ENCODE measurements around the gene POU2F3.
A peak's percentile ranks its signal among the peaks of the same experiment; 100 is the strongest.

DNA sequence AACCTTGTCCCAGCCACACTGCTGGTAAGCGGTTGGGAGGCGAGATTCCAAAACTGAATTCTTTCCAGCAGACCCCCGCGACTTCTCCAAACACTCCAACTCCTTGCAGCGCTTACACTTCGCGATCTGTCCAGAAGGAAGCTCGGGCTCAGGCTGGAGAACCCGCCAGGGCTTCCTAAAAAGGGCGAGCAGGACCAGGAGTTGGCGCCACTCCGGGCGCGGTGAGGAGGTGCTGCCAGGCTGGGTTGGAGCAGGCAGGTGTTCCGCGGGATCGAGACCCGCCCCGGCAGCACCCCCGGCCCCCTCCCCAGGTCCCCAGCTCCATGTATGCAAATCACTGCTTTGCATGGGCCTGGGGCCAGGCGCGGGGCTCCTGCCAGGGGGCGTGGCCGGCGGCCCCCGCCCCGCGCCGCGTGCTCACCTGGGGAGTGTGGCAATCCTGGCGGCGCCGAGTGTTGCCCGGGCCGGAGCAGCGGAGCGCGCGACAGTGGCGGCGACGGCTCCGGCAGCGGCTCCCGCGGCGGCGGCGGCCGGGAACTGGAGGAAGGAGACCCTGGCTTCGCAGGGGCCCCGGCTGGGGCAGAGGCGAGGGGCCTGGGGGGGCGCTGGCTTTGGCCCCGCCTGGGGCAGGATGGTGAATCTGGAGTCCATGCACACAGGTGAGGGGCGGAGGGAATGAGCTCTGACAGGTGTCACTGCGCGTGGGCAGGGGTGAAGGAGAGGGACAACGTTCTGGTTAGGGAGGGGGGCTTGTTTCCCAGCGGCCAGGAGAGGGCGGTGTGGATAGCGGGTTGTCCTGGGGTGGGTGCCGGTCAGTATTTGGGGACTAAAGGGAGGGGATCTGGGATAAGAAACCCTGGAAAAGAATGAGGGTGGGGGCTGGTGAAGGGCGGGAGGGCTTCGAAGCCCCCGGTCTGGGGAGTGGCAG lies at the start of gene POU2F3:
- TF ChIP-seq EZH2 (IDR thresholded peaks at IDR 0.05; ENCODE audit: insufficient read depth, poor library complexity, severe bottlenecking) (peak; percentile 19), EZH2phosphoT487 (IDR thresholded peaks at IDR 0.05; ENCODE audit: insufficient read depth, low read depth) (no peak)
